ENCODE measurements around the gene KRT6A. TPM values are rescaled to one million over a fixed set of nuclear protein-coding genes. Genes with fewer than 3 reads are reported as not detected.
A peak's percentile ranks its signal among the peaks of the same experiment; 100 is the strongest.

Gene KRT6A
- total RNA-seq: not detected

GRCh38 chr12:52493172-52493571 is at the start of gene KRT6A:
Gene KRT6A, minus strand, starts transcription at chr12:52493257. Its CDS starts 69 bp downstream, at chr12:52493188.
- Mint-ChIP-seq H3K4me1 (ENCODE audit: low read depth) (no peaks in the 10 kb centered on the region), H3K4me3 (no peak within 1 kb of the TSS), H3K36me3 (ENCODE audit: insufficient read depth in 2 of 2) (no peaks in the 10 kb centered on the region), H3K27me3 (ENCODE audit: low read depth) (peaks cover 30% of the 10 kb centered on the region), H3K27ac (peak within 1 kb of the TSS; percentile 22), H3K9me3 (no peaks in the 10 kb centered on the region)
- ATAC-seq (replicated peaks in 1 of 2): no peak
- no peak for DNase-seq

- H3K4me1 Mint-ChIP-seq (ENCODE audit: low read depth): peaks cover 7% of the 10 kb centered on the region
- DNase-seq: no peak
- no peak overlapping the region for H3K4me3 Mint-ChIP-seq
- H3K36me3 Mint-ChIP-seq (ENCODE audit: insufficient read depth in 2 of 2): no peaks in the 10 kb centered on the region
- H3K9me3 Mint-ChIP-seq: no peaks in the 10 kb centered on the region
- no peak overlapping the region for H3K27ac Mint-ChIP-seq
- no peak for ATAC-seq (replicated peaks in 1 of 2)
- H3K27me3 Mint-ChIP-seq (ENCODE audit: low read depth): no peaks in the 10 kb centered on the region
These were observed 49.1 kb upstream of the KRT6A start for GRCh38 chr12:52542157-52542556.

DNA sequence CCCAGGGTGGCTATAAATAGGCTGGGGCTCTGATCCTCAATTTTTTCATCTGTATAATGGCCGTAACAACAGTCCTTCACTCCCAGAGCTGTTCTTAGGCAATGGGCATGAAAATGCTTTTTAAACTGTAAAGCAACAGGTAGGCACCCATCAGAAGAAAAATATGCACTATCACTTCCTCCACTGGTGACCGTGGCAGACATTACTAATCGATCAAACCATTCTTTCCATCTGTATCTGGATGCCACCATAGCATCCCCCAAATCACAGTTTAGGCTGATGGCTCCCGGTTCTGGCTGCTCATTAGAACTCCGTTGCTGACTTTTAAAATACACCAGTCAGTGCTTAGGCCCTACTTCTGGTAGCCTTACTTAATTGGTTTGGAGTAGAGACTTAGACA is 48.7 kb upstream of the KRT6A start:
- Mint-ChIP-seq H3K9me3 (no peaks in the 10 kb centered on the region), H3K27me3 (ENCODE audit: low read depth) (no peaks in the 10 kb centered on the region), H3K36me3 (ENCODE audit: insufficient read depth in 2 of 2) (no peaks in the 10 kb centered on the region), H3K27ac (no peak overlapping the region), H3K4me1 (ENCODE audit: low read depth) (peaks cover 7% of the 10 kb centered on the region), H3K4me3 (no peak overlapping the region)
- no peak for ATAC-seq (replicated peaks in 1 of 2)
- no peak for DNase-seq

DNA sequence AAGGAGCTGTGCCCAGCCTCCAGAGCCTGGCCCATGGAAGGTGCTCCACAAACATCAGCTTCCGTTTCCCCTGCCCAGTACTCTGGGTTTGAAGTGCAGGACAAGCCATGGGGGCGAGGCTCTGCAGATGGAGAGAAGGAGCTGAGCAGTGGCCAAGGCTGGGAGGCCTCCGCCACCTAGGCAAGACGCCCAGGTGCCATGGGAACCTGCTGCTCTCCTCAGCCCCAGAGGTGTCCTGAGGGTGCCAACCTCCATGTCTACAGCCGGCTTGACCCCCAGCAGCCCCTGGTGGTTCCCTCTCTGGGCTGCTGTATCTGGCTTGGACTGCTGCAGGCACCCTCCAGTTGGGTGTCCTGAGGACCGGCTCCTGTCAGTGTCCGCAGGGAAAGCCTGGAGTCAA is 47.5 kb upstream of the KRT6A start:
- ATAC-seq (replicated peaks in 1 of 2): no peak
- H3K9me3 Mint-ChIP-seq: no peaks in the 10 kb centered on the region
- no peak overlapping the region for H3K27ac Mint-ChIP-seq
- H3K36me3 Mint-ChIP-seq (ENCODE audit: insufficient read depth in 2 of 2): no peaks in the 10 kb centered on the region
- peaks cover 7% of the 10 kb centered on the region for H3K4me1 Mint-ChIP-seq (ENCODE audit: low read depth)
- no peak overlapping the region for H3K4me3 Mint-ChIP-seq
- no peaks in the 10 kb centered on the region for H3K27me3 Mint-ChIP-seq (ENCODE audit: low read depth)
- no peak for DNase-seq

- Mint-ChIP-seq H3K27ac (no peak overlapping the region), H3K36me3 (ENCODE audit: insufficient read depth in 2 of 2) (no peaks in the 10 kb centered on the region), H3K27me3 (ENCODE audit: low read depth) (no peaks in the 10 kb centered on the region), H3K9me3 (no peaks in the 10 kb centered on the region), H3K4me1 (ENCODE audit: low read depth) (peaks cover 7% of the 10 kb centered on the region), H3K4me3 (no peak overlapping the region)
- DNase-seq: no peak
- no peak for ATAC-seq (replicated peaks in 1 of 2)
These were observed 46.7 kb upstream of the KRT6A start for GRCh38 chr12:52539821-52540173.

GRCh38 chr12:52539083-52539820 is 46.2 kb upstream of the KRT6A start:
- no peak for DNase-seq
- H3K27ac Mint-ChIP-seq: no peak overlapping the region
- no peak overlapping the region for H3K4me3 Mint-ChIP-seq
- H3K4me1 Mint-ChIP-seq (ENCODE audit: low read depth): peaks cover 7% of the 10 kb centered on the region
- ATAC-seq (replicated peaks in 1 of 2): no peak
- no peaks in the 10 kb centered on the region for H3K27me3 Mint-ChIP-seq (ENCODE audit: low read depth)
- H3K9me3 Mint-ChIP-seq: no peaks in the 10 kb centered on the region
- no peaks in the 10 kb centered on the region for H3K36me3 Mint-ChIP-seq (ENCODE audit: insufficient read depth in 2 of 2)

GRCh38 chr12:52537101-52537500 is 44.0 kb upstream of the KRT6A start:
- DNase-seq (no peak), ATAC-seq (replicated peaks in 1 of 2) (no peak)
- Mint-ChIP-seq H3K27ac (no peak overlapping the region), H3K4me1 (ENCODE audit: low read depth) (no peaks in the 10 kb centered on the region), H3K9me3 (no peaks in the 10 kb centered on the region), H3K4me3 (no peak overlapping the region), H3K27me3 (ENCODE audit: low read depth) (no peaks in the 10 kb centered on the region), H3K36me3 (ENCODE audit: insufficient read depth in 2 of 2) (no peaks in the 10 kb centered on the region)

DNA sequence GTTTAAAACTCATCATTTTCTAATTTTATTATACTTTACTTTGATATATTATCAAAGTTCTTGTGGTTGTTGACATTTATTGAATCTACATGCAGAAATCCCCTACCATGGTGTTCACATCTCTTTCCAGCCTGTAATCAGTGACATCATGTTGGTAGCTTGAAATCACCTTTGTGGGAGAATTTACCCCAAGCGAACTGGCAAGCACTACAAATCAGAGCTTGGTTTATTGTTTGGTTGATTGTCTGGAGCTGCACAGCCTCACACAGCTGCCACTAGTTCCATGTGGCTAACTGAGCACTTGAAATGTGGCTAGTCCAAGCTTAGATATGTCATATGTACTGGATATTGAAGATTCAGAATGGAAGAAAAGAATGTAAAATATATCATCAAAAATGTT is 42.5 kb upstream of the KRT6A start:
- Mint-ChIP-seq H3K4me1 (ENCODE audit: low read depth) (no peaks in the 10 kb centered on the region), H3K9me3 (no peaks in the 10 kb centered on the region), H3K36me3 (ENCODE audit: insufficient read depth in 2 of 2) (no peaks in the 10 kb centered on the region), H3K4me3 (no peak overlapping the region), H3K27me3 (ENCODE audit: low read depth) (no peaks in the 10 kb centered on the region), H3K27ac (no peak overlapping the region)
- ATAC-seq (replicated peaks in 1 of 2): no peak
- no peak for DNase-seq

DNA sequence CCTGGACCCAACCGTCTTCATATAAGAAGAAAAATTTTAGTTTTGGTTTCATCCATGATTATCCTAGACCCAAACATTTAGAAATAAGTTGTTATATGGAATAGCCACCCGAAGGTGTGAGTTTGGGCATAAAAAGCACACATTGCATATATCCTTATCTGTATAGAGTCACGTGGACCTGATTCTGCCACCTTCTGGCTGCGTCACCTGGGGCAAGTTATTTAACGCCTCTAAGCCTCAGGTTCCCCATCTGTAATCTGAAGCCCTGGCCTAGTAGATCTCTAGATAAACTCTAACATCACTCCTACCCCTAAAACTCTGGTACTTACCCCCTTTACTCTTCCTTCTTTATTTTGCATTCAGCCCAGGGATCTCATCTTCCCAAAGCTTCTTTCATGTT is 41.4 kb upstream of the KRT6A start:
- Mint-ChIP-seq H3K27me3 (ENCODE audit: low read depth) (no peaks in the 10 kb centered on the region), H3K27ac (no peak overlapping the region), H3K4me1 (ENCODE audit: low read depth) (no peaks in the 10 kb centered on the region), H3K36me3 (ENCODE audit: insufficient read depth in 2 of 2) (no peaks in the 10 kb centered on the region), H3K9me3 (no peaks in the 10 kb centered on the region), H3K4me3 (no peak overlapping the region)
- no peak for ATAC-seq (replicated peaks in 1 of 2)
- no peak for DNase-seq

DNA sequence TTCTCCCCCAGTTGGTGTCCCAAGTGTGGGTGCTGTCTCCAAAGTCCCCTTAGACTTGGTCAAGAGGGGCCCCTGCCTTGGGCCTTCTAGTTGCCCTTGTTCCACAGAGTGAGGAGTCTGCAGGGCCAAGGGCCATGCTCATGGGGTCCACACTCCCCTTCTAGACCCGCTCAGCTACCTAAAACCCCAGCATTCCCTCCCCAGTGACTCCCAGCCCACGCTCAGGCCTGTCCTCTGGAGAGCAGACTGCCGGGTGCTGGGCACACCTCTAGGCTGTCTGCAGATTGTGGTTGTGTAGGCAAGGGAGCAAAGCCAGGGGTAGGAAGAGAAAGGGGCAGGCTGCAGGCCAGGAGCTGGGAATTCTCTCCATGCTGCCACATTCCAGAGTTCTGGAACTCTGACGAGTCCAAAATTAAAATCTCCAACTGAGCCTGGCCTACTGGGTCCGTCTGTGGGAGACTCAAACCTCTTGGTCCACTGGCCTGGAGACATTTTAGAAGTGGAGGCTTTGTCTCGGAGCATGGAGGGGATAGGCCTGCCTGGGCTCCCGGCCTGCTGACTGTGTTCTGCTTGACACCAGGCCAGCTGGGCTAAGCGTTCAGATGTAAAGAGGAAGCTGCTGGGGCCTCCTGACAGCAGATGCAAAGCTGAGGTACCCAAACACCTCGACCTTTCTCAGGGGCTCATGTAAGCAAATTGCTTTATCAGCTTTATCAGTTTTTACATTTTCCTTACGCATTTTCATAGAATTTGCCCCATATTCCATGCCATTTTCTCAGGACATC is 40.8 kb upstream of the KRT6A start:
- ATAC-seq (replicated peaks in 1 of 2) (no peak), DNase-seq (no peak)
- Mint-ChIP-seq H3K27ac (no peak overlapping the region), H3K4me3 (no peak overlapping the region), H3K27me3 (ENCODE audit: low read depth) (no peaks in the 10 kb centered on the region), H3K36me3 (ENCODE audit: insufficient read depth in 2 of 2) (no peaks in the 10 kb centered on the region), H3K4me1 (ENCODE audit: low read depth) (no peaks in the 10 kb centered on the region), H3K9me3 (no peaks in the 10 kb centered on the region)

GRCh38 chr12:52532636-52533035 is 39.6 kb upstream of the KRT6A start:
- H3K36me3 Mint-ChIP-seq (ENCODE audit: insufficient read depth in 2 of 2): no peaks in the 10 kb centered on the region
- H3K4me3 Mint-ChIP-seq: no peak overlapping the region
- H3K27ac Mint-ChIP-seq: no peak overlapping the region
- no peaks in the 10 kb centered on the region for H3K9me3 Mint-ChIP-seq
- ATAC-seq (replicated peaks in 1 of 2): no peak
- no peaks in the 10 kb centered on the region for H3K4me1 Mint-ChIP-seq (ENCODE audit: low read depth)
- DNase-seq: no peak
- no peaks in the 10 kb centered on the region for H3K27me3 Mint-ChIP-seq (ENCODE audit: low read depth)

DNA sequence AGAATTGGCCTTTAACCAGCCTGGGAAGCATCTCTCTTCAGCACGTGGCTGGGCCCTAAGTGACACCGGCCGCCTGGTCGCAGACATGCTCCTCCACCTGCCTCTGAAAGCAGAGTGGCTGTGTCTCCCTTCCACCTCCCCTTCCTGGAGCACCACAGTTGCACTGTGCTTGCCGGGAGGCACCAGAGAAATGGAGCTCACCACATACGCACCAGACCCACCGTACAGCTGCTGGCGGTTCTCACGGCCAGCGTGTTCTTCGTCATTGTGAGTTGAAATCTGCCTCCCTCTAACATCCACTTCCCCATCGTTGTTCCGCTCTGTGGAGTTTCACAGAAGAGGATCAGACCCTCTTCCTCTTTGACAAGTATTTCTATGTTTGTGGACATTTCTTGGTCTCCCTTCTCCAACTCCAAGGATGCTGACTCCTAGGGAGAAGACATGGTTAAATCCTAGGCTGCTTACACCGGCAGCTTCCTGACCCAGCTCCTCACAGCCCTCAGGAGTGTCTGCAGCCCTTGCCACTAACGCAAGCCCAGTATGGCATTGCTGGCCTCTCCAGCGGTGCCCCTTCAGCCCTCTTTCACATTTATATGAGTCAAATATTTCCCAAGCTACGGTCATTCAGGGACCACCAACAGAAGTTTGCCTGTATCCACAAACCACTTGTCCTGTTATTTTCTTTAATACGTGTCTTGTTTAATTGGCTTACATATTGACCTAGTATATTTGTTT is 38.7 kb upstream of the KRT6A start:
- peaks cover 4% of the 10 kb centered on the region for H3K4me1 Mint-ChIP-seq (ENCODE audit: low read depth)
- H3K36me3 Mint-ChIP-seq (ENCODE audit: insufficient read depth in 2 of 2): no peaks in the 10 kb centered on the region
- H3K27ac Mint-ChIP-seq: no peak overlapping the region
- H3K27me3 Mint-ChIP-seq (ENCODE audit: low read depth): no peaks in the 10 kb centered on the region
- no peaks in the 10 kb centered on the region for H3K9me3 Mint-ChIP-seq
- DNase-seq (no peak), ATAC-seq (replicated peaks in 1 of 2) (no peak)
- H3K4me3 Mint-ChIP-seq: no peak overlapping the region

GRCh38 chr12:52530905-52531304 is 37.8 kb upstream of the KRT6A start:
- no peaks in the 10 kb centered on the region for H3K9me3 Mint-ChIP-seq
- H3K27ac Mint-ChIP-seq: no peak overlapping the region
- H3K27me3 Mint-ChIP-seq (ENCODE audit: low read depth): no peaks in the 10 kb centered on the region
- no peaks in the 10 kb centered on the region for H3K36me3 Mint-ChIP-seq (ENCODE audit: insufficient read depth in 2 of 2)
- DNase-seq (no peak), ATAC-seq (replicated peaks in 1 of 2) (no peak)
- no peak overlapping the region for H3K4me3 Mint-ChIP-seq
- peaks cover 6% of the 10 kb centered on the region for H3K4me1 Mint-ChIP-seq (ENCODE audit: low read depth)

All from activated T-cell treated with anti-CD3 and anti-CD28 coated beads, Interleukin-2, amount 50 U/mL, for 72 hours (primary cell).